ENCODE results near the gene ATP5PD. TPM values are rescaled to one million over a fixed set of nuclear protein-coding genes. Genes with fewer than 3 reads are reported as not detected.
"Not testable (repeated sequence)": the region's sequence is repeated elsewhere in the genome, so short reads cannot be mapped to it uniquely, and the experiment has no call there.

ATP5PD gene
- total RNA-seq, 4 donors from 2014 or later: 167 to 312 (median 272) TPM

DNA sequence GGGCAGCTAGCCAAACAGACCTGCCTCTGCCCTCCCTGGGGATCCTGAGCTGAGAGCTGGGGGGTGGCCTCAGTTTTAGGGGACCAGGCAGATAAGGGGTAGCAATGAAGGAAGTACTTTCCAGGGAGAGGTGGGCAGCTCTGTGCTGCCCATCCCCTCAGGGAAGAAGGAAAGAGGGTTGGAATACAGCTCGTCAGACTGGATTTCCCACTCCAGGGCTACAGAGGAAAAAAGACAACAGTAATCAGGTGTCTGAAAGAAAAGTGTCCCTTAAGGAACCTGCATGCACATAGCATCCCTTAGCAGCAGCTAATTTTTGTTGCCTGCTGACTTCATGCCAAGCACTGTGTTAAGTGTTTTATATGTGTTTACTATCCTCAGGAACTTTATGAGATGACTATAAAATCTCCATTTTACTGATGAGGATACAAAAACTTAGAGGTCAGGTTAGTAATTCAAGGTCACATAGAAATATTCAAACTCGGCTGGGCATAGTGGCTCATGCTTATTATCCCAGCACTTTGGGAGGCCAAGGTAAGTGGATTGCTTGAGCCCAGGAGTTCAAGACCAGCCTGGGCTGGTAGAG, 37.5 kb downstream of the ATP5PD start:
- Histone ChIP-seq H3K27me3 (no peaks in the 10 kb centered on the region), H3K27ac (peak overlapping the region; percentile 17), H3K4me3 (no peak overlapping the region), H3K36me3 (peaks cover 7% of the 10 kb centered on the region), H3K9me3 (no peaks in the 10 kb centered on the region), H3K4me1 (peaks cover 32% of the 10 kb centered on the region)
- no peak for DNase-seq (ENCODE audit: low spot score in 2 of 2)
- 61% methylated on average over 2 of the region's 2 CpGs for WGBS
- TF ChIP-seq, protein P1, sequence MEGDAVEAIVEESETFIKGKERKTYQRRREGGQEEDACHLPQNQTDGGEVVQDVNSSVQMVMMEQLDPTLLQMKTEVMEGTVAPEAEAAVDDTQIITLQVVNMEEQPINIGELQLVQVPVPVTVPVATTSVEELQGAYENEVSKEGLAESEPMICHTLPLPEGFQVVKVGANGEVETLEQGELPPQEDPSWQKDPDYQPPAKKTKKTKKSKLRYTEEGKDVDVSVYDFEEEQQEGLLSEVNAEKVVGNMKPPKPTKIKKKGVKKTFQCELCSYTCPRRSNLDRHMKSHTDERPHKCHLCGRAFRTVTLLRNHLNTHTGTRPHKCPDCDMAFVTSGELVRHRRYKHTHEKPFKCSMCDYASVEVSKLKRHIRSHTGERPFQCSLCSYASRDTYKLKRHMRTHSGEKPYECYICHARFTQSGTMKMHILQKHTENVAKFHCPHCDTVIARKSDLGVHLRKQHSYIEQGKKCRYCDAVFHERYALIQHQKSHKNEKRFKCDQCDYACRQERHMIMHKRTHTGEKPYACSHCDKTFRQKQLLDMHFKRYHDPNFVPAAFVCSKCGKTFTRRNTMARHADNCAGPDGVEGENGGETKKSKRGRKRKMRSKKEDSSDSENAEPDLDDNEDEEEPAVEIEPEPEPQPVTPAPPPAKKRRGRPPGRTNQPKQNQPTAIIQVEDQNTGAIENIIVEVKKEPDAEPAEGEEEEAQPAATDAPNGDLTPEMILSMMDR (IDR thresholded peaks at IDR 0.05): no peak
- TF ChIP-seq POLR2AphosphoS5 (IDR thresholded peaks at IDR 0.05): no peak
- no peak for TF ChIP-seq POLR2A (IDR thresholded peaks at IDR 0.05)
- TF ChIP-seq EP300 (IDR thresholded peaks at IDR 0.05): no peak

- no peak for DNase-seq (ENCODE audit: low spot score in 2 of 2)
- no peak overlapping the region for H3K27ac ChIP-seq
- H3K4me3 ChIP-seq: no peak overlapping the region
- TF ChIP-seq POLR2A (IDR thresholded peaks at IDR 0.05) (no peak), EP300 (IDR thresholded peaks at IDR 0.05) (no peak), POLR2AphosphoS5 (IDR thresholded peaks at IDR 0.05) (no peak)
- TF ChIP-seq, protein P1 (IDR thresholded peaks at IDR 0.05): no peak
- peaks cover 26% of the 10 kb centered on the region for H3K4me1 ChIP-seq
- H3K36me3 ChIP-seq: peaks cover 15% of the 10 kb centered on the region
- no peaks in the 10 kb centered on the region for H3K9me3 ChIP-seq
- WGBS: 85% methylated on average over 6 of the region's 6 CpGs
- H3K27me3 ChIP-seq: no peaks in the 10 kb centered on the region
Observed at GRCh38 chr17:75008373-75008772, 38.4 kb downstream of the ATP5PD start.

GRCh38 chr17:75006653-75007052, 40.1 kb downstream of the ATP5PD start:
- peaks cover 14% of the 10 kb centered on the region for H3K4me1 ChIP-seq
- TF ChIP-seq, protein P1 (IDR thresholded peaks at IDR 0.05): no peak
- TF ChIP-seq EP300 (IDR thresholded peaks at IDR 0.05) (no peak), POLR2A (IDR thresholded peaks at IDR 0.05) (no peak), POLR2AphosphoS5 (IDR thresholded peaks at IDR 0.05) (no peak)
- H3K36me3 ChIP-seq: peaks cover 32% of the 10 kb centered on the region
- no peaks in the 10 kb centered on the region for H3K9me3 ChIP-seq
- WGBS: 74% methylated on average over 5 of the region's 5 CpGs
- H3K27ac ChIP-seq: no peak overlapping the region
- no peaks in the 10 kb centered on the region for H3K27me3 ChIP-seq
- H3K4me3 ChIP-seq: no peak overlapping the region
- no peak for DNase-seq (ENCODE audit: low spot score in 2 of 2)

DNA sequence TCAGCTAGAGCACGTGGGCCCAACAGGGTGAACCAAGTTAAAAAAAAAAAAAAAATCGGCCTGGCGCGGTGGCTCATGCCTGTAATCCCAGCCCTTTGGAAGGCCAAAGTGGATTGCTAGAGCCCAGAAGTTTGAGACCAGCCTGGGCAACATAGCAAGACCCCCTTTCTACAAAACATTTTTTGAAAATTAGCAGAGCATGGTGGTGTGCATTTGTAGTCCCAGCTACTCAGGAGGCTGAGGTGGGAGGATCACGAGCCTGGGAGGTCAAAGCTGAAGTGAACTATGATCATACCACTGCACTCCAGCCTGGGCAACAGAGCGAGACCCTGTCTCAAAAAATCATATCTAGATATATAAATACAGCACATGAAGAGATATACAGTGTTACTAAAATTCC, 40.7 kb downstream of the ATP5PD start:
- peaks cover 38% of the 10 kb centered on the region for H3K36me3 ChIP-seq
- not testable (repeated sequence) for H3K27me3 ChIP-seq; H3K4me1 ChIP-seq; H3K9me3 ChIP-seq; DNase-seq (ENCODE audit: low spot score in 2 of 2); H3K4me3 ChIP-seq; H3K27ac ChIP-seq
- WGBS: 96% methylated on average over 6 of the region's 6 CpGs

GRCh38 chr17:75005291-75005690, 41.5 kb downstream of the ATP5PD start:
- no peak for TF ChIP-seq EP300 (IDR thresholded peaks at IDR 0.05)
- no peak for TF ChIP-seq POLR2AphosphoS5 (IDR thresholded peaks at IDR 0.05)
- TF ChIP-seq, protein P1 (IDR thresholded peaks at IDR 0.05): no peak
- TF ChIP-seq POLR2A (IDR thresholded peaks at IDR 0.05): no peak
- H3K36me3 ChIP-seq: peaks cover 39% of the 10 kb centered on the region

DNA sequence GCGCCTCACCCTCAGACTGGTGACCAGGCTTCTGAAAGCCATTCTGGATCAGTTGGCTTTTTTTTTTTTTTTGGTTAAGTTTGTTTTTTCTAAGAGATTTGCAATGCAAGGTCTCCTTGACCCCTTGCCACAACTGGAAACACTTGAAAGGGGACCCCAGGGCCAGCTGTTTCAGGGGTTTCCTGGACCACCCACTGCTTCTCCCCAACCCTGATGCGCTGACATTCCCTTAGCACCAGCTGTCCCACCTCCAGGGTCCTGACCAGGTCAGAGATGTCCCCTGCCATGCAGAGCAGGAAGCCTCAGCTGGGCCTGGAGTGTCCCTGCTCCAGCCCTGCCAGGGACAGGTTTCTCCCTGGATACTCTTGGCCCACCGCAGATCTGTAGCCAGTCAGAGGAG, 42.4 kb downstream of the ATP5PD start:
- Histone ChIP-seq H3K27me3 (no peaks in the 10 kb centered on the region), H3K36me3 (peaks cover 39% of the 10 kb centered on the region), H3K9me3 (no peaks in the 10 kb centered on the region), H3K4me1 (peaks cover 2% of the 10 kb centered on the region), H3K27ac (no peak overlapping the region), H3K4me3 (no peak overlapping the region)
- TF ChIP-seq EP300 (IDR thresholded peaks at IDR 0.05) (no peak), POLR2A (IDR thresholded peaks at IDR 0.05) (no peak), POLR2AphosphoS5 (IDR thresholded peaks at IDR 0.05) (no peak)
- TF ChIP-seq, protein P1 (IDR thresholded peaks at IDR 0.05): no peak
- no peak for DNase-seq (ENCODE audit: low spot score in 2 of 2)
- 100% methylated on average over 2 of the region's 3 CpGs for WGBS

More at GRCh38 chr17:75005291-75005690, 41.5 kb downstream of the ATP5PD start:
- no peak overlapping the region for H3K4me3 ChIP-seq
- H3K27ac ChIP-seq: no peak overlapping the region
- no peaks in the 10 kb centered on the region for H3K27me3 ChIP-seq
- H3K9me3 ChIP-seq: no peaks in the 10 kb centered on the region
- peaks cover 2% of the 10 kb centered on the region for H3K4me1 ChIP-seq
- DNase-seq (ENCODE audit: low spot score in 2 of 2): no peak
- 90% methylated on average over 7 of the region's 8 CpGs for WGBS
